Left lung (tissue), 10 donors: ENCODE measurements around the gene HOXA5. TPM values are rescaled to one million over a fixed set of nuclear protein-coding genes. Genes with fewer than 3 reads are reported as not detected.

ENCODE experiments used
- ATAC-seq: fragments of 200-7000 bp; cut with Tn5 transposase; one replicate; pipeline ENCODE4 v1.9.1; 2020; ENCODE audit warnings: moderate library complexity
- DNase-seq, 4 donors: peaks; one replicate each; pipeline ENCODE4 v3.0.0-alpha.2; 2013 to 2020
- H3K27ac ChIP-seq, 2 donors: fragments of 200-600 bp; sonication (generic) in 1 of 2; one replicate each; pipeline versions ENCODE4 v1.5.0 to v1.8.0; 2020 to 2021
- H3K27me3 ChIP-seq, 2 donors: fragments of 200-600 bp; sonication (generic) in 1 of 2; one replicate each; pipeline versions ENCODE4 v1.5.0 to v1.8.0; 2020 to 2021
- H3K36me3 ChIP-seq, 2 donors: fragments of 200-600 bp; sonication (generic) in 1 of 2; one replicate each; pipeline versions ENCODE4 v1.5.0 to v1.8.0; 2020 to 2021
- H3K4me1 ChIP-seq, 2 donors: fragments of 200-600 bp; one replicate each; pipeline ENCODE4 v1.8.0; 2021
- H3K4me3 ChIP-seq, 2 donors: fragments of 200-600 bp; sonication (generic) in 1 of 2; one replicate each; pipeline versions ENCODE4 v1.5.0 to v1.8.0; 2020 to 2021; ENCODE audit warnings: mild to moderate bottlenecking in 1 of 2
- H3K9me3 ChIP-seq, 2 donors: fragments of 200-600 bp; sonication (generic) in 1 of 2; one replicate each; pipeline versions ENCODE4 v1.5.0 to v1.8.0; 2020 to 2021
- CTCF ChIP-seq, 2 donors: fragments of 200-600 bp; sonication (generic) in 1 of 2; IDR thresholded peaks; one replicate each; pipeline versions ENCODE4 v1.5.0 to v1.8.0; 2021; ENCODE audit warnings: antibody characterized with exemption in 2 of 2
- intact Hi-C, 2 donors: fragments of 100-400 bp; cut with DNase I; formaldehyde crosslinking; loops; one replicate each; pipeline versions ENCODE4 v1.11.2 to v1.14.2; 2022
- polyA plus RNA-seq, 6 donors: library from polyadenylated mRNA; unstranded; fragments of 120-200 nt; gene quantifications; one replicate each; pipeline ENCODE4 v1.2.1, GENCODE V29; 2013; ENCODE audit not compliant: insufficient read length in 6 of 6
- total RNA-seq, 2 donors: library from RNA; stranded (reverse); fragmentation: NEBNext Ultra II Directional; extraction: Animal tissue kit (Norgen Biotek cat#: 25700); gene quantifications; one replicate each; pipeline ENCODE4 v1.2.1, GENCODE V29; 2021
- donor health status: DM: no; HTN: yes; CAD: no.
- donor health status: DM: no; HTN: no; CAD: no.

HOXA5 gene
- total and polyA plus RNA-seq, 8 donors = 16.1 to 94.7 (median 86.1) TPM

GRCh38 chr7:27137640-27138315 lies 5.7 kb downstream of the HOXA5 start:
- intact Hi-C loops = no loop called here
- ATAC-seq = no peak
- H3K4me3 ChIP-seq = no peak overlapping the region
- no peak for TF ChIP-seq CTCF (IDR thresholded peaks at IDR 0.05)
- peak overlapping the region; percentile 86 to 92 for H3K27ac ChIP-seq
- H3K27me3 ChIP-seq = peaks cover 13 to 99% of the 10 kb centered on the region in 2 donors
- H3K4me1 ChIP-seq = peaks cover 17 to 43% of the 10 kb centered on the region in 2 donors
- H3K9me3 ChIP-seq = no peaks in the 10 kb centered on the region
- DNase-seq = peak in 2 of 4 donors; percentile 40 to 45
- no peaks in the 10 kb centered on the region for H3K36me3 ChIP-seq

- DNase-seq = peak in 2 of 4 donors; percentile 74 to 83
- Histone ChIP-seq H3K4me1 (peaks cover 17 to 52% of the 10 kb centered on the region in 2 donors), H3K27me3 (peaks cover 9 to 99% of the 10 kb centered on the region in 2 donors), H3K27ac (peak overlapping the region; percentile 16 to 42), H3K9me3 (no peaks in the 10 kb centered on the region), H3K4me3 (no peak overlapping the region), H3K36me3 (no peaks in the 10 kb centered on the region)
- no peak for ATAC-seq
- intact Hi-C loops = no loop called here
- no peak for TF ChIP-seq CTCF (IDR thresholded peaks at IDR 0.05)
Measured at GRCh38 chr7:27134392-27134791, 9.1 kb downstream of the HOXA5 start.

- Histone ChIP-seq H3K36me3 (no peaks in the 10 kb centered on the region), H3K9me3 (no peaks in the 10 kb centered on the region), H3K4me3 (no peak overlapping the region), H3K27ac (peak overlapping the region; percentile 16 to 42), H3K27me3 (peaks cover 6 to 99% of the 10 kb centered on the region in 2 donors), H3K4me1 (peaks cover 17 to 52% of the 10 kb centered on the region in 2 donors)
- no peak for DNase-seq
- intact Hi-C loops = no loop called here
- ATAC-seq = no peak
- no peak for TF ChIP-seq CTCF (IDR thresholded peaks at IDR 0.05)
Measured at GRCh38 chr7:27133409-27134231, 9.9 kb downstream of the HOXA5 start.

GRCh38 chr7:27132978-27133377 lies 10.5 kb downstream of the HOXA5 start:
- H3K9me3 ChIP-seq = no peaks in the 10 kb centered on the region
- TF ChIP-seq CTCF (IDR thresholded peaks at IDR 0.05) = no peak
- intact Hi-C loops = no loop called here

GRCh38 chr7:27132214-27132613 lies 11.3 kb downstream of the HOXA5 start:
- no peak overlapping the region for H3K4me3 ChIP-seq
- no peaks in the 10 kb centered on the region for H3K36me3 ChIP-seq
- intact Hi-C loops = no loop called here
- H3K4me1 ChIP-seq = peaks cover 22 to 48% of the 10 kb centered on the region in 2 donors
- no peak overlapping the region for H3K27ac ChIP-seq
- no peak for ATAC-seq
- TF ChIP-seq CTCF (IDR thresholded peaks at IDR 0.05) = no peak
- no peaks in the 10 kb centered on the region for H3K9me3 ChIP-seq
- no peak for DNase-seq
- peaks cover 6 to 98% of the 10 kb centered on the region in 2 donors for H3K27me3 ChIP-seq

More at GRCh38 chr7:27132978-27133377, 10.5 kb downstream of the HOXA5 start:
- no peaks in the 10 kb centered on the region for H3K36me3 ChIP-seq
- DNase-seq (no peak), ATAC-seq (no peak)
- H3K4me3 ChIP-seq = no peak overlapping the region
- peak overlapping the region in 1 of 2 donors; percentile 16 for H3K27ac ChIP-seq
- peaks cover 18 to 52% of the 10 kb centered on the region in 2 donors for H3K4me1 ChIP-seq
- H3K27me3 ChIP-seq = peaks cover 6 to 98% of the 10 kb centered on the region in 2 donors
